HUES48 (cell line): Measurements from ENCODE around the gene MAPK13.

ENCODE experiments used
- H3K27ac ChIP-seq: one replicate; pipeline ENCODE4 v1.7.0; 2013; ENCODE audit warnings: low read depth, low read length, inconsistent platforms
- H3K27me3 ChIP-seq: 2 replicates; pipeline ENCODE4 v1.6.1; 2013; ENCODE audit warnings: mild to moderate bottlenecking, low read length; ENCODE audit not compliant: control insufficient read depth, insufficient read depth
- H3K36me3 ChIP-seq: 2 replicates; pipeline ENCODE4 v1.6.1; 2013; ENCODE audit warnings: low read length; ENCODE audit not compliant: control insufficient read depth, insufficient read depth
- H3K4me1 ChIP-seq: 2 replicates; pipeline ENCODE4 v1.6.1; 2013; ENCODE audit warnings: mild to moderate bottlenecking, low read length; ENCODE audit not compliant: control insufficient read depth, insufficient read depth
- H3K4me3 ChIP-seq: 2 replicates; pipeline ENCODE4 v1.5.1; 2013; ENCODE audit warnings: mild to moderate bottlenecking, low read depth, low read length
- H3K9ac ChIP-seq: 2 replicates; pipeline ENCODE4 v1.6.1; 2013; ENCODE audit warnings: mild to moderate bottlenecking, low read depth, low read length, moderate library complexity
- H3K9me3 ChIP-seq: 2 replicates; pipeline ENCODE4 v1.6.1; 2013; ENCODE audit warnings: low read length; ENCODE audit not compliant: control insufficient read depth, insufficient read depth

MAPK13 gene

DNA sequence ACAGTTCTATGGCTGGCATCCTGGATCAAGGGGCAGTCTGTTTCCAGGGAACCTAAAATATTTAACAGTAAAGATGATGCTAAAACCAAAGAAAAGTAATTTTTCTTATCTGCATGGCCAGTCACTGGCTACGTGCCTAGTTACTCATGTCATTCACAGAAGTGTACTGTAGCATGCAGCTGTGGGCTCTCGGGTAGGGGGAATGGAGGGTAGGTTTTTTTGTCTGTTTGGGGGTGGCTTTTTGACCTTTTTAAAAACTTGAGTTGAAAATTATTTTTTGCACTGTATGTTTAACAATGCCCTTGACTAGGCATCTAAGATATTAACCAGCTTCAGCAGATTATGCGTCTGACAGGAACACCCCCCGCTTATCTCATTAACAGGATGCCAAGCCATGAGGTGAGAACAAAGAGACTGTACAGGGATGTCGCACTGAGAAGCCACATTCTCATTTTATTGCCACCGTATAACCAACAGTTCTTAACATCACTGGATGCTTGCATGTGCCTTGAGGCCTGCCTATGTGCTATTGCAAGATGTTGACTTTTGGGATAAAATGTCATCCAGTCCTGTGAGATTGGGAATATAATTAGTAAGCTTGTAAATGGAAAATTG is 30.3 kb upstream of the MAPK13 start:
- H3K27ac ChIP-seq, result no peak overlapping the region
- no peaks in the 10 kb centered on the region for H3K27me3 ChIP-seq
- H3K9ac ChIP-seq, result no peak overlapping the region
- H3K4me3 ChIP-seq, result no peak overlapping the region
- no peaks in the 10 kb centered on the region for H3K9me3 ChIP-seq
- peaks cover 4% of the 10 kb centered on the region for H3K4me1 ChIP-seq
- peaks cover 35% of the 10 kb centered on the region for H3K36me3 ChIP-seq

DNA sequence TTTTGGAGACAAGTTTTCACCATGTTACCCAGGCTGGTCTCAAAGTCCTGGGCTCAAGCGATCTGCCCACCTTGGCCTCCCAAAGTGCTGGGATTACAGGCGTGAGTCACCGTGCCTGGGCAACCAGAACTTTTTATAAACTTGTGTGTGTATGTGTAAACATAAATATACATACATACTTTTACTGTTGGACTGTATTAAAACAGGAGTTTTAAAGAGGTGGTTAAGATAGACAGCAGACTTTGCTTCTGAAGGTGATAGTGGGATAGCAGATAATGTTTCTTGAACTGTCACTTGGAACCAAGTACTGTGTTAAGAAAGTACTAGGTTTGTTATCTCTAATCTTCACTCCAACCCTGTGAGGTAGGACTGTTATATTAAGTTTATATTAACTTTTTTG is 28.6 kb upstream of the MAPK13 start:
- Histone ChIP-seq H3K9ac (no peak overlapping the region), H3K9me3 (no peaks in the 10 kb centered on the region), H3K4me3 (no peak overlapping the region), H3K36me3 (peaks cover 26% of the 10 kb centered on the region; the same call in 1 of the 2 replicates), H3K4me1 (0 out of 2 replicates have a peak, but pooled peaks cover 3% of the 10 kb centered on the region), H3K27me3 (no peaks in the 10 kb centered on the region), H3K27ac (no peak overlapping the region)

DNA sequence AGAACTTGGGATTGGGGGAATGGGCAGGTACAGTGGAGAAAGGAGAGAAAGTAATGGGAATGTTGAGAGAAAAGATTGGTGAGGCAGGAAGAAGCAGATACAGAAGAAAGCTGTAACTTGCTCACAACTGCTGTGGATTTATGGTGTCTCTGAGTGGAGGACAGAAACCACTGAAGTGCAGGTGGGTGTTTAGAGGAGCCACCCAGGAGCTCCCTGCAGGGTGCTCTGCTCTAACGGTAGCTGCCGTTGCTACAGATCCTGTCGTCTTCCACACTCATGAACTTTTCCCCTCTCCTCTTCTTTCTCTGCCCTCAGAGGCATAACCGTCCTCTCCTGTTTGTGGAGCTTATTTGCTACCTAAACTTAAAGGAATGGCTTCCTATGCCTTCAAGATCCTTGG is 27.5 kb upstream of the MAPK13 start:
- H3K36me3 ChIP-seq, result peaks cover 31% of the 10 kb centered on the region
- 0 out of 2 replicates have a peak, but pooled peaks cover 3% of the 10 kb centered on the region for H3K4me1 ChIP-seq
- H3K27ac ChIP-seq, result no peak overlapping the region
- H3K27me3 ChIP-seq, result no peaks in the 10 kb centered on the region
- H3K4me3 ChIP-seq, result no peak overlapping the region
- H3K9me3 ChIP-seq, result no peaks in the 10 kb centered on the region
- H3K9ac ChIP-seq, result no peak overlapping the region

DNA sequence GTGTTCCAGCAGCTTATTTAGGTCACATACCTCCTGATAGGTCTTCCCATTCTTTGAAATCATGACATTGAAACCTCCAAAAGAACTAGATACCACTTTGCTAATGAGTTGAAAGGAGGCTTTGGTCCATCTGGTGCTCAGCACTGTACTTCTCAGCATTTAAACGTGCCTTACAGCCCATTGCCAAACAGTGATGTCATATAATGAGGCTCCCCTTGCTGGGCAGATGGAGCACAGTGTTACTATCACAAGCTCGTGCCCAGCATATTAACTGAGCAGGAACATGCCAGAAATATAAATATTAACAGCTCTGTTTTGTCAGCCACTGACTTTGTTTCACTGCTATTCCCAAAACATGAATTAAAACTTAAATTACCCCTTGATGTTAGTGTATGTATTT is 25.5 kb upstream of the MAPK13 start:
- Histone ChIP-seq H3K9ac (no peak overlapping the region), H3K36me3 (peaks cover 51% of the 10 kb centered on the region), H3K27me3 (no peaks in the 10 kb centered on the region)

DNA sequence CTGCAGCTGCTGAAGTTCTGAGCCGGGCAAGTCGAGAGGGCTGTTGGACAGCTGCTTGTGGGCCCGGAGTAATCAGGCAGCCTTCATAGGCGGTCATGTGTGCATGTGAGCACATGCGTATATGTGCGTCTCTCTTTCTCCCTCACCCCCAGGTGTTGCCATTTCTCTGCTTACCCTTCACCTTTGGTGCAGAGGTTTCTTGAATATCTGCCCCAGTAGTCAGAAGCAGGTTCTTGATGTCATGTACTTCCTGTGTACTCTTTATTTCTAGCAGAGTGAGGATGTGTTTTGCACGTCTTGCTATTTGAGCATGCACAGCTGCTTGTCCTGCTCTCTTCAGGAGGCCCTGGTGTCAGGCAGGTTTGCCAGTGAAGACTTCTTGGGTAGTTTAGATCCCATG is 21.2 kb upstream of the MAPK13 start:
- H3K27ac ChIP-seq, result no peak overlapping the region

More for the DNA sequence above, 25.5 kb upstream of the MAPK13 start:
- no peak overlapping the region for H3K27ac ChIP-seq
- no peaks in the 10 kb centered on the region for H3K9me3 ChIP-seq
- no peak overlapping the region for H3K4me3 ChIP-seq
- no peaks in the 10 kb centered on the region for H3K4me1 ChIP-seq

DNA sequence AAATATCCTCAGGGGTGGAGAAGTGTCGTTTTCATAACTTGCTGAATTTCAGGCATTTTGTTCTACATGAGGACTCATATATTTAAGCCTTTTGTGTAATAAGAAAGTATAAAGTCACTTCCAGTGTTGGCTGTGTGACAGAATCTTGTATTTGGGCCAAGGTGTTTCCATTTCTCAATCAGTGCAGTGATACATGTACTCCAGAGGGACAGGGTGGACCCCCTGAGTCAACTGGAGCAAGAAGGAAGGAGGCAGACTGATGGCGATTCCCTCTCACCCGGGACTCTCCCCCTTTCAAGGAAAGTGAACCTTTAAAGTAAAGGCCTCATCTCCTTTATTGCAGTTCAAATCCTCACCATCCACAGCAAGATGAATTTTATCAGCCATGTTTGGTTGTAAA is 20.3 kb upstream of the MAPK13 start:
- Histone ChIP-seq H3K9ac (no peak overlapping the region), H3K4me1 (0 out of 2 replicates have a peak, but pooled peaks cover 3% of the 10 kb centered on the region), H3K27me3 (no peaks in the 10 kb centered on the region), H3K9me3 (no peaks in the 10 kb centered on the region), H3K36me3 (peaks cover 42% of the 10 kb centered on the region), H3K4me3 (no peak overlapping the region), H3K27ac (no peak overlapping the region)

More for the DNA sequence above, 21.2 kb upstream of the MAPK13 start:
- no peak overlapping the region for H3K9ac ChIP-seq
- H3K4me3 ChIP-seq, result no peak overlapping the region
- H3K4me1 ChIP-seq, result 0 out of 2 replicates have a peak, but pooled peaks cover 3% of the 10 kb centered on the region
- H3K36me3 ChIP-seq, result peaks cover 42% of the 10 kb centered on the region
- H3K27me3 ChIP-seq, result no peaks in the 10 kb centered on the region
- H3K9me3 ChIP-seq, result no peaks in the 10 kb centered on the region

DNA sequence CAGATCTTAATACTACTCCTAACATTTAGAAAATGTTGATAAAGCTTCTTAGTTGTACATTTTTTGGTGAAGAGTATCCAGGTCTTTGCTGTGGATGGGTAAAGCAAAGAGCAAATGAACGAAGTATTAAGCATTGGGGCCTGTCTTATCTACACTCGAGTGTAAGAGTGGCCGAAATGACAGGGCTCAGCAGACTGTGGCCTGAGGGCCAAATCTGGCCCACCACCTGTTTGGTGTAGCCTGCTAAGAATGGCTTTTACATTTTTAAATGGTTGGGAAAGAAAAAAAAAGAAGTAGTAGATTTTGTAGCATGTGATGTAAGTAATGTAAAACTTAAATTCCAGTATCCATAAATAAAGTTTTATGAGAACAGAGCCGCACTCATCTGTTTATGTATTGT is 19.4 kb upstream of the MAPK13 start:
- H3K36me3 ChIP-seq, result peaks cover 42% of the 10 kb centered on the region

DNA sequence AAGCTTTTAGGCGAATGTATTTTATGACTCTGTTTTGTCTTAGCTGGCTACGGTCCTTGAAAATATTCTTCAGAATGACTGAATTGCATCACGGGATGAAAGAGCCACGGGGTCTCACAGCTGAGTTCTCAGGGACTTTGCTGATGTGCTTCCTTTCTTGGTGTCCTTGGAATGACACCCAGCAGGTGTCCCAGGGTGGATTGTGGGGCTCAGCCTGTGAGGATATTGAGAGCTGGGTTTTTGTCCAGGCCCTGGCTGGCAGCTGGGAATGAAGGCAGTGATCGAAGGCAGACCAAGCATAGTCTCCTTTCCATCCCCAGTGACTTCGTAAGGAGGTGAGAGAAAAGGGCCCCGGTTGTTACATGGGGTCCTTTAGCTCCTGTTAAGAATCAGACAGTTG is 18.8 kb upstream of the MAPK13 start:
- H3K27me3 ChIP-seq, result no peaks in the 10 kb centered on the region
- no peaks in the 10 kb centered on the region for H3K9me3 ChIP-seq
- no peak overlapping the region for H3K9ac ChIP-seq
- peaks cover 42% of the 10 kb centered on the region for H3K36me3 ChIP-seq
- no peak overlapping the region for H3K4me3 ChIP-seq
- no peak overlapping the region for H3K27ac ChIP-seq
- H3K4me1 ChIP-seq, result 0 out of 2 replicates have a peak, but pooled peaks cover 3% of the 10 kb centered on the region

More for the DNA sequence above, 19.4 kb upstream of the MAPK13 start:
- Histone ChIP-seq H3K27ac (no peak overlapping the region), H3K4me1 (0 out of 2 replicates have a peak, but pooled peaks cover 3% of the 10 kb centered on the region), H3K4me3 (no peak overlapping the region), H3K9ac (no peak overlapping the region), H3K27me3 (no peaks in the 10 kb centered on the region), H3K9me3 (no peaks in the 10 kb centered on the region)

DNA sequence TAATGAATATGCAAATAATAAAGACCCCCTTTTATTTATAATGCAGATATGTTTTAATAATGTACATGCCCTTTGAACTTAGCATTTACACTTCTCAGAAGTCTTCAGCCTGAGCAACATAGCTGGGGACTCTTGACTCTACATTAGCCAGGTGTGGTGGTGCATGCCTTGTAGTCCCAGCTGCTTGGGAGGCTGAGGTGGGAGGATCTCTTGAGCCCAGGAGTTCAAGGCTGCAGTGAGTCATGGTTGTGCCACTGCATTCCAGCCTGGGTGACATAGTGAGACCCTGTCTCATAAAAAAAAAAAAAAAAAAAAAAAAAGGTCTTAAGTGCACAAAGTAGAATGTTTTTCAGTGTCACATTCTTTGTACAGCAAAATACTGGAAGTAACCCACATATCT is 17.3 kb upstream of the MAPK13 start:
- Histone ChIP-seq H3K9me3 (no peaks in the 10 kb centered on the region), H3K36me3 (peaks cover 28% of the 10 kb centered on the region), H3K27ac (no peak overlapping the region), H3K9ac (no peak overlapping the region), H3K4me1 (0 out of 2 replicates have a peak, but pooled peaks cover 3% of the 10 kb centered on the region), H3K4me3 (no peak overlapping the region), H3K27me3 (no peaks in the 10 kb centered on the region)

DNA sequence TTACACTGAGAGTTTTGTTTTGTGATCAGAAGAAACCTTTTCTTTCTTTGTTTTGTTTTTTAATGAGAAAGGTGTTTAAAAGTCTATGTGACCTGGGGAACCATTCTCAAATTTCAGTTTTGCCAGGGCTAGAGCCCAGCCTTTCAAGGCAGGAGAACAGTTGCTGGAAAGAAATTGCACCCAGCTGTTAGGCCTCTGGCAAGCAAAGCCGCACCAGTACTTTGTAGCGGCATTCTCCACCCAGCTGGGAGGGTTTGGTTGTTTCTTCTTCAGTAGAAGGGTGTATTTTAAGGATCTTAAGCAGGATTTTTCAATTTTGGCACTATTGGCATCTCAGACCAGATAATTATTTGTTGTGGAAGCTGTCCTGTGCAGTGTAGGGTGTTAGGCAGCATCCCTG is 16.6 kb upstream of the MAPK13 start:
- Histone ChIP-seq H3K27ac (no peak overlapping the region), H3K27me3 (no peaks in the 10 kb centered on the region), H3K9me3 (no peaks in the 10 kb centered on the region), H3K4me3 (no peak overlapping the region), H3K36me3 (peaks cover 21% of the 10 kb centered on the region), H3K9ac (no peak overlapping the region), H3K4me1 (0 out of 2 replicates have a peak, but pooled peaks cover 3% of the 10 kb centered on the region)

DNA sequence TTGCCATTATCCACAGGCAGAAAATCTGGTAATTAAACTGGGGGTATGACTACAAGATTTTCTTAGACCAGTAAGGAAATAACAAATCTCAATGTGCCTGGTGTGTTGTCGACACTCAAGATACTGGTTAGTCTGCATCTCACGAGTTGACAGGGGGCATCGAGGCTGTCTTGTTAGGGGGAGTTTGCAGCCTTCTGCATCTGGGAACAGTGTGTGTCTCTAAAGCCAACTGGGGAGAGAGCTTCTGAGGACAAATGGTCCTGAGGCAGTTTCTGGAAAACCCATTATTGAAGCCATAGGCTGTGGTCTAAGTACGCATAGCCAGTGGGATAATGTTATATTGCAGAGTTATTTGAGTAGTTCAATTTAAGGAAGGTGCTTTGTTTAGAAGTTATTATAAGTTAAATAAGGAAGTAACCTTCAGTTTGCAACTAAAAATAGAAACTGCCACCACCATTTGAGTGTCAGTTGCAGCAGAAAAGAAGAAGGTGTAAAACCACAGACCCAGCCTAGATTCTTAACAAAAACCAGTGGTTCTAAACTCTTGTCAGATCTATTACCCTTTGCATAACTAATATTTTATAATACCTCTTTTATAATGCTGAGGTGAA is 15.4 kb upstream of the MAPK13 start:
- H3K27me3 ChIP-seq, result no peaks in the 10 kb centered on the region
- peaks cover 9% of the 10 kb centered on the region for H3K36me3 ChIP-seq
- no peak overlapping the region for H3K9ac ChIP-seq
- no peaks in the 10 kb centered on the region for H3K9me3 ChIP-seq
- H3K4me3 ChIP-seq, result no peak overlapping the region
- H3K4me1 ChIP-seq, result 0 out of 2 replicates have a peak, but pooled peaks cover 3% of the 10 kb centered on the region
- H3K27ac ChIP-seq, result no peak overlapping the region
